ENCODE measurements around the gene SH3BGRL2. TPM values are rescaled to one million over a fixed set of nuclear protein-coding genes. Genes with fewer than 3 reads are reported as not detected.
A peak's percentile ranks its signal among the peaks of the same experiment; 100 is the strongest.

Gene SH3BGRL2
- total RNA-seq, 1 experiment from 2014 or later, result 5.2 TPM

DNA sequence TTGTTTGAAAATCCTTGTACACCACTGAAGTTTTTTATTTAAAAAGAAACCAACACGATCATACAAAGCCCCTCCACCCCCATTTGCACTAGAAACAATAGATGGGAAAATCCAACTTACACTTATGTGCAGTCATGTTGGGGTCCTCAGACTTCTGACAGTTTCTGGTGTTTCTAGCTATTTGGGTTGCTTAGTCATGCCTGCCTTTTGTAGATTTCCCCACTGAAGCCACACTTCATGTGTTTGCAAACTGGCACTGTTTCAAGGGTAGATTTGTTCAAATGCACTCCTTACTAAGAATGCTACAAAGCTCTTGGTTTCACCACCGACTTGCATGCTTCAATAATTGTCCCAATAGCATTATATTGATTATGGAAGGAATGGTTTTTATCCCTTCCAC, 1.5 kb downstream of the SH3BGRL2 start:
- H3K4me2 ChIP-seq (ENCODE audit: low read length), result no peak overlapping the region
- no peaks in the 10 kb centered on the region; the same call in 1 of the 2 replicates for H3K27me3 ChIP-seq (ENCODE audit: insufficient read depth, low read length)
- H3K9me3 ChIP-seq (ENCODE audit: control insufficient read depth in 1 of 2, insufficient read depth in 1 of 2, low read depth in 1 of 2, low read length in 2 of 2), result no peaks in the 10 kb centered on the region
- H3K79me2 ChIP-seq (ENCODE audit: insufficient read depth, low read length), result no peaks in the 10 kb centered on the region
- H3K4me1 ChIP-seq (ENCODE audit: control insufficient read depth in 1 of 2, insufficient read depth in 2 of 2, low read length in 2 of 2), result peaks cover 6 to 17% of the 10 kb centered on the region in 2 experiments; a peak in 3 of 4 replicates
- H3K9ac ChIP-seq (ENCODE audit: low read length), result no peak overlapping the region
- no peak overlapping the region for H2AFZ ChIP-seq (ENCODE audit: low read depth, low read length, poor library complexity, severe bottlenecking)
- no peak overlapping the region for H3K4me3 ChIP-seq (replicated peaks in 1 of 2; ENCODE audit: low read depth in 1 of 2, low read length in 2 of 2)
- H4K20me1 ChIP-seq (ENCODE audit: insufficient read depth), result no peaks in the 10 kb centered on the region
- ChIA-PET CTCF (interaction anchor here (1.5 kb wide), 1 partner anchor 62 kb away, joined by 4 read pairs; no protein-coding TSS in a partner anchor), POLR2A (no interaction called here), RAD21 (ENCODE audit: low non-redundant PET in 1 of 2, low total read pairs in 2 of 2, uncharacterized antibody in 2 of 2, unreplicated experiment in 2 of 2) (no interaction called here)
- no peaks in the 10 kb centered on the region for H3K9me2 ChIP-seq (ENCODE audit: insufficient read depth)
- no peaks in the 10 kb centered on the region for H3K36me3 ChIP-seq (ENCODE audit: control insufficient read depth in 1 of 2, insufficient read depth in 2 of 2, low read length in 2 of 2)
- no peak overlapping the region for H3K27ac ChIP-seq (ENCODE audit: low read depth, low read length)
- DNase-seq (ENCODE audit: low read depth, low spot score) (no peak), ATAC-seq (no peak)
- TSS peak; percentile 50 for BruUV-seq (replicated peaks)
- intact Hi-C loops (cut with micrococcal nuclease), result no loop called here
- no peak for TF ChIP-seq SIN3A (IDR thresholded peaks at IDR 0.05; ENCODE audit: low read depth)
- TF ChIP-seq CEBPB (IDR thresholded peaks at IDR 0.05; ENCODE audit: low read depth), result no peak
- TF ChIP-seq ELF1 (IDR thresholded peaks at IDR 0.05; ENCODE audit: borderline replicate concordance, low read depth), result no peak
- TF ChIP-seq, protein P1, sequence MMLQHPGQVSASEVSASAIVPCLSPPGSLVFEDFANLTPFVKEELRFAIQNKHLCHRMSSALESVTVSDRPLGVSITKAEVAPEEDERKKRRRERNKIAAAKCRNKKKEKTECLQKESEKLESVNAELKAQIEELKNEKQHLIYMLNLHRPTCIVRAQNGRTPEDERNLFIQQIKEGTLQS (IDR thresholded peaks at IDR 0.05), result no peak
- no peak for TF ChIP-seq ZNF274 (IDR thresholded peaks at IDR 0.05; ENCODE audit: low read depth, low read length)
- no peak for TF ChIP-seq SP1 (IDR thresholded peaks at IDR 0.05; ENCODE audit: low read depth)
- no peak for TF ChIP-seq MAX (IDR thresholded peaks at IDR 0.05)
- TF ChIP-seq RAD21 (IDR thresholded peaks at IDR 0.05; ENCODE audit: low read depth), result no peak
- TF ChIP-seq ZBTB33 (IDR thresholded peaks at IDR 0.05; ENCODE audit: extremely low read depth, insufficient replicate concordance, low read length), result no peak
- no peak for TF ChIP-seq FOSL1 (IDR thresholded peaks at IDR 0.05; ENCODE audit: low read depth)
- TF ChIP-seq POLR2AphosphoS5 (IDR thresholded peaks at IDR 0.05; ENCODE audit: low read depth, low read length), result no peak
- TF ChIP-seq JUND (IDR thresholded peaks at IDR 0.05), result no peak
- no peak for TF ChIP-seq TCF7L2 (IDR thresholded peaks at IDR 0.05; ENCODE audit: borderline replicate concordance, extremely low read depth, insufficient read depth, insufficient read length)
- no peak for TF ChIP-seq REST (IDR thresholded peaks at IDR 0.05; ENCODE audit: low read depth)

All from HCT116 (cell line).